Mammary epithelial cell (primary cell): Measurements from ENCODE around the gene ABHD16A.

Source experiments
- EZH2 ChIP-seq: IDR thresholded peaks from 2 replicates; pipeline ENCODE4 v1.6.1; 2012; ENCODE audit warnings: low read length, inconsistent platforms, borderline replicate concordance
- TF ChIP-seq, protein P1 (sequence below), 2 donors: IDR thresholded peaks in 1 of 2; conservative IDR thresholded peaks in 1 of 2; 2 replicates each; pipeline ENCODE4 v1.5.1; 2011 to 2012; ENCODE audit warnings: inconsistent platforms in 2 of 2, low read length in 2 of 2, mild to moderate bottlenecking in 2 of 2, control low read depth in 1 of 2, low read depth in 1 of 2; ENCODE audit not compliant: insufficient read depth in 1 of 2; ENCODE audit errors: extremely low read depth in 1 of 2

DNA sequence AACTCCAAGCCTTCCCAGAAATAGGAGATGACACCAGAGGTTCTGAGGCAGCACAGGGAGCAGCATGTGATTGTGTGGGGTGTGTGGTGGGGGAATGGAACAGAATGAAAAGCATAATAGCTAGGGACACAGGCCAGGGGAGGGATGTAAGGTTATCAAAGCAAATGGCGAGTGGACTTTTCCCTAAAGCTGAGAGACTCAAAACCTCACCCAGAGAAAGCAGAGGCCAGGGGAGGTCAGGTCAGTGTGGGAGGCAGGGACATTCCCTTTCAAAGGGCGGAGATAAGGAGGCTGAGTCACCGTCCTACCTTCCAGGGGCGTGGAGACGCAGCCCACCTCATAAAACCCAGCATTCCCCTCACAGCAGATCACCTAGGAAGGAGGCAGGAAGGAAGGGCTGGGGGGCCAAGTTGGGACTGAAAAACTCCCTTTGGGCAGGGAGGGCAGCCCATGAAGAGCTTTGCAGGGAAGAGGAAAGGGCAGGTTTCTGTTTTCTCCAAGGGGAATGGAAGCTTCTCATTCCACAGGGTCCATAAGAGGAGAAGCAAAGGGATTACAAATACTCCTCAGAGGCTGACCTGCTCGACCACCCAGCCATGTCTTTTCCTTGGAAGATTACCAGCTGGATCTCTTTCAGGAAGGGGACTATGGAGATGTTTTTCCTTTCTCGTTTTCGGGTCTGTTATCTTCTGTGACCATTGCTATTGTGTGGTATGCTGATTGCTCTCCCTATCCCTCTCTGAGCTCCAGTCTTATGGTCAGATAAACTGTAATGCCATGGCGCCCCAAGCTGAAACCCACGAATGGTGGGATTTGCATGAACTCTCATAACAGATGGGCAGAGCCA is 12.7 kb downstream of the ABHD16A start:
- TF ChIP-seq, protein P1, sequence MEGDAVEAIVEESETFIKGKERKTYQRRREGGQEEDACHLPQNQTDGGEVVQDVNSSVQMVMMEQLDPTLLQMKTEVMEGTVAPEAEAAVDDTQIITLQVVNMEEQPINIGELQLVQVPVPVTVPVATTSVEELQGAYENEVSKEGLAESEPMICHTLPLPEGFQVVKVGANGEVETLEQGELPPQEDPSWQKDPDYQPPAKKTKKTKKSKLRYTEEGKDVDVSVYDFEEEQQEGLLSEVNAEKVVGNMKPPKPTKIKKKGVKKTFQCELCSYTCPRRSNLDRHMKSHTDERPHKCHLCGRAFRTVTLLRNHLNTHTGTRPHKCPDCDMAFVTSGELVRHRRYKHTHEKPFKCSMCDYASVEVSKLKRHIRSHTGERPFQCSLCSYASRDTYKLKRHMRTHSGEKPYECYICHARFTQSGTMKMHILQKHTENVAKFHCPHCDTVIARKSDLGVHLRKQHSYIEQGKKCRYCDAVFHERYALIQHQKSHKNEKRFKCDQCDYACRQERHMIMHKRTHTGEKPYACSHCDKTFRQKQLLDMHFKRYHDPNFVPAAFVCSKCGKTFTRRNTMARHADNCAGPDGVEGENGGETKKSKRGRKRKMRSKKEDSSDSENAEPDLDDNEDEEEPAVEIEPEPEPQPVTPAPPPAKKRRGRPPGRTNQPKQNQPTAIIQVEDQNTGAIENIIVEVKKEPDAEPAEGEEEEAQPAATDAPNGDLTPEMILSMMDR (conservative IDR thresholded peaks at IDR 0.05 in 1 of 2, IDR thresholded peaks at IDR 0.05 in 1 of 2; ENCODE audit: extremely low read depth in 1 of 2, insufficient read depth in 1 of 2, low read depth in 1 of 2, low read length in 2 of 2) = no peak
- no peak for TF ChIP-seq EZH2
